ENCODE data around the gene MEGF6.

Gene MEGF6

GRCh38 chr1:3531928-3532327, 79.4 kb downstream of the MEGF6 start:
- Histone ChIP-seq H3K36me3 (ENCODE audit: control insufficient read depth, insufficient read depth, low read length) (no peaks in the 10 kb centered on the region), H3K4me2 (ENCODE audit: low read length) (no peak overlapping the region), H3K9me3 (ENCODE audit: control insufficient read depth, low read length) (no peaks in the 10 kb centered on the region), H3K4me3 (ENCODE audit: low read depth, low read length) (no peak overlapping the region), H3K4me1 (no peaks in the 10 kb centered on the region), H3K27ac (no peak overlapping the region), H3K27me3 (ENCODE audit: control insufficient read depth, insufficient read depth, low read length) (no peaks in the 10 kb centered on the region), H3K79me2 (no peaks in the 10 kb centered on the region), H3K9ac (no peak overlapping the region), H2AFZ (no peak overlapping the region)
- TF ChIP-seq CTCF (IDR thresholded peaks at IDR 0.05), result no peak

GRCh38 chr1:3530926-3531818, 80.1 kb downstream of the MEGF6 start:
- Histone ChIP-seq H3K36me3 (ENCODE audit: control insufficient read depth, insufficient read depth, low read length) (no peaks in the 10 kb centered on the region), H3K4me2 (ENCODE audit: low read length) (peak overlapping the region; percentile 80), H2AFZ (no peak overlapping the region), H3K27ac (no peak overlapping the region), H3K79me2 (no peaks in the 10 kb centered on the region), H3K27me3 (ENCODE audit: control insufficient read depth, insufficient read depth, low read length) (no peaks in the 10 kb centered on the region), H3K9me3 (ENCODE audit: control insufficient read depth, low read length) (no peaks in the 10 kb centered on the region), H3K9ac (no peak overlapping the region), H3K4me3 (ENCODE audit: low read depth, low read length) (peak overlapping the region; percentile 42), H3K4me1 (no peaks in the 10 kb centered on the region)
- TF ChIP-seq CTCF (IDR thresholded peaks at IDR 0.05), result no peak

- no peaks in the 10 kb centered on the region for H3K4me1 ChIP-seq
- H2AFZ ChIP-seq, result no peak overlapping the region
- H3K9me3 ChIP-seq (ENCODE audit: control insufficient read depth, low read length), result no peaks in the 10 kb centered on the region
- no peak for TF ChIP-seq CTCF (IDR thresholded peaks at IDR 0.05)
- peak overlapping the region; percentile 80 for H3K4me2 ChIP-seq (ENCODE audit: low read length)
- H3K9ac ChIP-seq, result no peak overlapping the region
- H3K4me3 ChIP-seq (ENCODE audit: low read depth, low read length), result peak overlapping the region; percentile 42
- H3K27me3 ChIP-seq (ENCODE audit: control insufficient read depth, insufficient read depth, low read length), result no peaks in the 10 kb centered on the region
- H3K27ac ChIP-seq, result no peak overlapping the region
- no peaks in the 10 kb centered on the region for H3K36me3 ChIP-seq (ENCODE audit: control insufficient read depth, insufficient read depth, low read length)
- H3K79me2 ChIP-seq, result no peaks in the 10 kb centered on the region
Measured at GRCh38 chr1:3530086-3530925, 81.0 kb downstream of the MEGF6 start.

- H3K9me3 ChIP-seq (ENCODE audit: control insufficient read depth, low read length), result no peaks in the 10 kb centered on the region
- H2AFZ ChIP-seq, result no peak overlapping the region
- H3K4me3 ChIP-seq (ENCODE audit: low read depth, low read length), result no peak overlapping the region
- no peaks in the 10 kb centered on the region for H3K36me3 ChIP-seq (ENCODE audit: control insufficient read depth, insufficient read depth, low read length)
- no peaks in the 10 kb centered on the region for H3K27me3 ChIP-seq (ENCODE audit: control insufficient read depth, insufficient read depth, low read length)
- H3K27ac ChIP-seq, result no peak overlapping the region
- H3K79me2 ChIP-seq, result no peaks in the 10 kb centered on the region
- no peak overlapping the region for H3K4me2 ChIP-seq (ENCODE audit: low read length)
- TF ChIP-seq CTCF (IDR thresholded peaks at IDR 0.05), result no peak
- no peak overlapping the region for H3K9ac ChIP-seq
- H3K4me1 ChIP-seq, result no peaks in the 10 kb centered on the region
Measured at GRCh38 chr1:3529099-3529729, 82.1 kb downstream of the MEGF6 start.

Data from parathyroid adenoma (tissue), 2 donors.